ENCODE results near the gene ELMOD1.
"Not testable (repeated sequence)": the region's sequence is repeated elsewhere in the genome, so short reads cannot be mapped to it uniquely, and the experiment has no call there.

Gene ELMOD1

DNA sequence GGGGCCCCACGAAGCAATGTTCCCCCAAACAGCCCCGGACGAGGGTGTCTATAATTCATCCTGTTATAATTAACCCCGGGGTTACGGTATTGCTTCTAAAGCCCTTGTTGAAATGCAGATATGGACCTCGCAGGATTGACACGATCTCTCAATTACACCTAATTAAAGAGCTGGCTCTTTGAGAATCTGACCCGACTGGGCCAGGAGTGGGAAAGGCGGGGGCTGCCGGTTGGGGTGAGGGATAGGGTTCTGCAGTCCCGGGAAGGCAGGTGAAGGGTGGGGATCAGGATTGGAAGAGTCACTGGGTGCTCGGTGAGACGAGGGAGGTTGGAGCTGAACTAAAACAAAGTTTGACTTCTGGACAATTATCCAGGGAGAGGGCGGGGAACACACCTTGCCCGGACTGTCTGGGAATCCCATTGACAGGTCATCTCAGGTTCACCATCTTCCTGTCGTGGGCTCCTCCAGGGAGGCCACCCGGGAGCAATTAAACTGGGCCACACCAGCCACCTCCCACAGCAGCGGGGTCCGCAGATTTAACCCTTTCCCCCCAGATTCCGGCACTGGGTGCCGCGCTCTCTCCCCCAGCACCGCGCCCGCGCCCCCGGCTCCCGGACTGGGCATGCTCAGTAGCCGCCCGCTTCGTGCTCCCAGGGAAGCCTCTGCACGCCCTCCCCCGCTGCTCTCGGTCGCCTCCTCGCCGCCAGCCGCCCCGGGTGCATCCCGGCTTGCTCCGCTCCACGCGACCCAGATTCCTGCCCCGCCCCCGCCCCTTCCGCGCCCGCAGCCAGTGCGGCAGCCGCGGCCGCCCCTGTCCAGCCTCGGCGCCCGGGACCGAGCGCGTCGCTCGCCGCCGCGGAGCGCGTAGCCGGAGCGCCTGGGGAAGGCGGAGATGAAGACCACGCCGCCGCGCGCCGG, at the start of gene ELMOD1:
Gene ELMOD1 (plus strand): TSS at position 688 of the 918 bp plus-strand sequence. CDS start 27,043 bp downstream, outside the sequence.
- DNase-seq: peak; percentile 42 to 95 (median 70)
- intact Hi-C loops (cut with DNase I): no loop called here

DNA sequence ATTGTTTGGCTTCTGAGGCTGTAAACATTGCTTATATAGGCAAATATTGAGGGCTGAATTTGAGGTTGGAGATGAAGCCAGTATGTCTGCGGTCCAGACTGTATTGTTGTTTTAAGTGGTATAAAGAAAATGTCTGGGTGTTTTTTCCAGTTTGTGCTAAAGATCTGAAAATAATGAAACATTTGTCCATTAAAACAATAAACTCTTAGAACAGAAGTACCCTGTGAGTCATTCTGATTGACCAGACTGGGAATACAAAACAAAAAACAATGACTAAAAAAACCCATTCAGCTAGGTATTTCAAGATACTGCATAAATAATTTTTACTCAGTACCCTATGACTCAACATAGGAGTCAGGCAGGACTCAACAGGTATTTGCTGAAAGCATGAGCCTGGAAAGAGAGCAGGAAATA, 45.8 kb upstream of the ELMOD1 start:
- intact Hi-C loops (cut with DNase I): no loop called here
- no peak for DNase-seq

DNA sequence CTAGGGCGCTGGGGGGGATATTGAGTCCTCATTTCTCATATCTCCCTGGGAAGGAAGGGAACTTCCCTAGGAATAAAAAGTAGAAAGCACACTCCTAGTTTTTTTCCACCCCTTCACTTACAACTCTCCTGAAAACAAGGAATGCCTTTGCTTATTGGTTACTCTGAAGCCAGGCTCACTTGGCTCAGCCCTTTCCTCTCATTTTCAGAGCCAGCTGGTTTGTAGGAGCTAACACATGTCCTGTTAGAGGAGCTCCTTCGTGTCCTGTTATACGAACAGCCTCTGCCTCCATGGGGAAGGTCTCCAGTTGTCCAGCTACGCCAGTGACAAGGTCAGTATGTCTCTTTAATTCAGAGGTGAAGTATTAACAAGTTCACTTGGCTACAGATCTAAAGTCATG, 43.0 kb upstream of the ELMOD1 start:
- DNase-seq: no peak

DNA sequence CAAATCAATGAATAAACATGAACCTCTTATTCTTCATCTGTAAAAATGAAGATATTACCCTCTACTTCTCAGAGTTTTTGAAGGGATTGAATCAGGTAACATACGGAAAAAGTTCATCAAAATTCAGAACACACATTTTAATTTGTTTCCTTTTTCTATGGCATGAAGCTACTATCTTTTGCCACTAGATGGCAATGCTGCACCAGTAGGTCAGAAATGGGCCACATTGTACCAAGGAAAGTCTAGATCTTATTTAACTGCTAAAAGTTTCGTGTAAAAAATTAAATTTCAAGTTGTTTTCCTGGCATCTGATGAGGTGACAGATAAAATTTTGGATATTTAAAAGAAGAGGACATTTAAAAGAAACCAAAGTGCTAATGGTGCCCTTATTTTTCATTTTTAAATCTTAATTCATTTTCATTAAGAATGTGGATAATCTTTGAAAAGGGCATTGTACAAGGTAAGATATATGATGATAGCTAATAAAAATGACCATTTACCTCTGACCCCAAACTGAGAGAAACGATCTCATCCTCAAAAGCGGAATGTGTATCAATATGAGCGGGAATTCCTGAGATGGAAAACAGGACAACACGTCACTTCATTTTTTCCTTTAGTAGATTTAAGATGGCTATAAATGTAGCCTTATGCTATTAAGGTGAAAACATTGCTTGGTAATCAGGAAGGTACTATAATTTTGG, 41.5 kb upstream of the ELMOD1 start:
- peak in 1 of 10 donors; percentile 24 for DNase-seq
- intact Hi-C loops (cut with DNase I): loop anchor here (1.0 kb wide), 1 partner anchor 140 kb away; no protein-coding TSS in a partner anchor

More for the DNA sequence above, 43.0 kb upstream of the ELMOD1 start:
- intact Hi-C loops (cut with DNase I): no loop called here

DNA sequence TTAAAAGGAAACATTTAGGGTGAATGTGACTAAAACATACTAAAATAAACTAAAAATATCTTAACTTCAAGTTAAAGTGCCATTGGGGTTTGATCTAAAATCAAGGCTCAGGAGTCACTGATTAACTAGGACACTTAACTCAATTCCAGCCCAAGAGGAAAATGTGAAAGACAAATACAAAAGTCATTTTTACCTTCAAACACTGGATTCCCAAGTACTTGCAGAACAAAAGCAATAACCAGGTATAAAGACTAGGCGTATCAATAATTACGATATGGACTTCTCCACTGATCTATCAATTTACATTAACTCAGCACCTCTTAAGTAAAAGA, 41.0 kb upstream of the ELMOD1 start:
- intact Hi-C loops (cut with DNase I): loop anchor here (1.0 kb wide), 1 partner anchor 139 kb away; no protein-coding TSS in a partner anchor
- no peak for DNase-seq

DNA sequence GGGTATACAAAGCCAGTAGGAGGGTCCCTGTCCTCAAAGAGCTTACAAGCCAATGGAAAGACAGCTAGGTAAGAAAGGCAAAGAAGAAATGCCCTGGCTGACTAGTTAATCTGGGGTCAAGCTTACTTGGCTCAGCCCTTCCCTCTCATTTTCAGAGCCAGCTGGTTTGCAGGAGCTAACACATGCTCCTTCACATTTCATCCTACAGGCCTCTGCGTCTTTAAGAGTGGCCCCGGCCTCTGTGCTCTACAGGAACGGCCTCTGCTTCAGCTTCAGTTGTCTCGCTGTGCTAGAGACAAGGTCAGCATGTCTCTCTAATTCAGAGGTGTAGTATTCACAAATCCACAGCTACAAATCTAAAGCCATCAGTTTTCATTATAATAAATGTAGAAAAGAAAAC, 40.6 kb upstream of the ELMOD1 start:
- no peak for DNase-seq
- intact Hi-C loops (cut with DNase I): no loop called here

DNA sequence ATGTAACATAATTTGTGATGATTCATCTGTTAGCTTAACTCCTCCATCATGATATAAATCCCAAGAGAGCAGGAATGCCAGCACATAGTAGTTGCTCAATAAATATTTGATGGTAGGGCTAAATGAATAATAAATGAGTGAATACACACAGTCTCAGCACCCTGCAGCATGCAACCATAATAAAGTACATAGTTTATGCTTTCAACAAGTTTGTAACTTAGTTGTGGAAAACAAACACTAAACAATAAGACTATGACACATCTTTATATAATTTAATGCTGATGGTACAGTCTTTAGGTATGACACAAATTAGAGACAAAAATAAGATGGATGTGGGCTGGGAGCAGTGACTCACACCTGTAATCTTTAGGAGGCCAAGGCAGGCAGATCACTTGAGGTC, 29.3 kb upstream of the ELMOD1 start:
- intact Hi-C loops (cut with DNase I): loop anchor here (5.0 kb wide), 2 partner anchors 126 to 211 kb away; no protein-coding TSS in a partner anchor

DNA sequence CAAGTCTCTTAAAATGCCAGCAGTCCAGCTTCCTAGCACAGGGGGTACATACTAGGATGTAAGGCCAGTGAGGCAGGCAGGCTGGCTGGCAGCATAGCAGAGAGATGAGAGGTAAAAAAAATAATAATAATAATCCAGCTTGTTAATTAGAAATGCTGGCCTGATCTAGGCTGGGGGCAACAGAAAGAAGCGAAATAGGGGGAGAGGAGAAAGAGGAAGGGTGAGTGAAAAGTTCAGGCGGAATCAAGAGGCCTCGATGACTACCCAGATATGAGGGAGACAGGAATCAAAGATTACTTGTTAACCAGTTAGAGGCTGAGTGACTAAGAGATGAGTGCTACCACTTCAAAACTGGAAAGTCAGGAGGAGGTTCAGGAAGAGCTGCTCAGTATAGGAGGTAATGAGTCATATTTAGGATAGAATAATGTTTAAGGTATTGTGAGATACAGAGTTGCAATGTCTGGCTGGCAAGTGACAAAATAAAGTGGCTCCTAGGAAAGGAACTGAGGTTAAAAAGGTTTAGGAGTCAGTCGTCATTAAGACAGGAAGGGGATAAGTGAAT, 28.2 kb upstream of the ELMOD1 start:
- intact Hi-C loops (cut with DNase I): loop anchor here (5.0 kb wide), 2 partner anchors 125 to 210 kb away; no protein-coding TSS in a partner anchor

More for the DNA sequence above, 29.3 kb upstream of the ELMOD1 start:
- DNase-seq: no peak

DNA sequence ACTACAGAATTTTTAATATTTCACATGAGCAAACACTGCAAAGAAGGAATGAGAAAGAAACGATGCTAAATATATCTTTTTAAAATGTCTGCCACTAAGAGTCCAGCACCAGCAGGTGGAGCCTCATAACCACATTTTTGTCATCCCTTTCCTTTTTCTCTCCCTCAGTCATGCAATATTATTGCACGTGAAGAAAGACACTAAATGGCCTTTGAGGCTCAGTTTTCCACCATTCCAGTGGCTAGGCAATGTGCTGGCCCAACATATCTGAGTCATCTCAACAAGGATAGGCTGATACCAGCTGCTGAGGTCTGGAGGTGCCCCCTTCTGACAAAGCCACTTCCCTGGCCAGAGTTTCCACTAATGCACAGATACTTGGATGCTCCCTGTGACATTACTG, 27.2 kb upstream of the ELMOD1 start:
- peak in 1 of 10 donors; percentile 25 for DNase-seq
- intact Hi-C loops (cut with DNase I): loop anchor here (5.0 kb wide), 2 partner anchors 124 to 209 kb away; no protein-coding TSS in a partner anchor

More for the DNA sequence above, 28.2 kb upstream of the ELMOD1 start:
- no peak for DNase-seq

DNA sequence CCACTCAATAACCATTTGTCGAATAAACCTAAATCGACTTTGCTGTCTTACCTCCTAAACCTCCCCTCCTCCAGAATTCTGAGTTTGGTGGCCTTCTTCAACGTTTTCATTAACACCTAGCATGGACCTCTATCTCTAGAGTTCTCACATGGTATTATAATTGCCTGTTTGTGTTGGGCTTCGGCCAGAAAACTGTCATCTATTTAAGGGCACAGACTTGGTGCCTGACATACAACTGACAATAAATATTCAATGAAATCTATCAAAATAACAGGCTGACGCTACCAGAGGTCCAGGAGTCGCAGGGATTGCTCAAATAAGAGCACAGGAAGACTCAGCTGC, 26.1 kb upstream of the ELMOD1 start:
- DNase-seq: no peak
- intact Hi-C loops (cut with DNase I): loop anchor here (5.0 kb wide), 2 partner anchors 122 to 207 kb away; no protein-coding TSS in a partner anchor

DNA sequence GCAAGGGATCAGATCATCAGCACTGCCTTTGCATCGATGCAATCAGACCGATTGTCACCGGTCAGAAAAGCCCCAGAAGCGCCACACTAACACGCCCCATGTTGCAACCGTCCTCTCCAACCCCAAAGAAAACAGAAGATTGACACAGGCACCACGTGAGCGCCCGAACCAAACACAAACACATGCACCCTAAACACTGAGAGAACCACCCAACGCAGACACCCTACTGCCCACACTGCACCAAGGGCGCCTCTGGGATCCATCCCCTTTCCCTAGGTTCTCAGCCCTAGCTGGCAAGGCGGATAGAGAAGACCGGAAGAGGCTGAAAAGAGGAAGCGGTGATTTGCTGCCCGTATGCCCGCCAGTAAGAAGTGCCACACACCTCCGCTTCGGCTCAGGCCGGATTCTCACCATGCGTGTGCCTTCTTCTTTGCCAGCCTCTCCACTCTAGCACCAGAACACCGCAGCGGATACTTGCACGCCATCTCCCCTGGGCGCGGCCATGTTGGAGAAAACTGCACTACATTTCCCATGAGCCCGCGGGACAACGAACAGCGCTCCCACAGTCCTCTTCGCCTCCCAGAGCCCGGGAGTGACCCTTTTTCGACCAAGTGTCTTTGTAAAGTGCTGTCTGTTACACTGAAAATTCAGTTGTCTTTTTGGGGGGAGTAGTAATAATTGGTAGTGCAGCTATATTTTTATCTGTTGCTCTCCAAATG, 25.6 kb upstream of the ELMOD1 start, which contains the start of gene ALKBH8:
Gene ALKBH8 (minus strand): TSS at position 517 of the 719 bp plus-strand sequence. CDS start 4,842 bp downstream, outside the sequence.
- intact Hi-C loops (cut with DNase I): no loop called here
- DNase-seq: peak; percentile 75 to 97 (median 83)

DNA sequence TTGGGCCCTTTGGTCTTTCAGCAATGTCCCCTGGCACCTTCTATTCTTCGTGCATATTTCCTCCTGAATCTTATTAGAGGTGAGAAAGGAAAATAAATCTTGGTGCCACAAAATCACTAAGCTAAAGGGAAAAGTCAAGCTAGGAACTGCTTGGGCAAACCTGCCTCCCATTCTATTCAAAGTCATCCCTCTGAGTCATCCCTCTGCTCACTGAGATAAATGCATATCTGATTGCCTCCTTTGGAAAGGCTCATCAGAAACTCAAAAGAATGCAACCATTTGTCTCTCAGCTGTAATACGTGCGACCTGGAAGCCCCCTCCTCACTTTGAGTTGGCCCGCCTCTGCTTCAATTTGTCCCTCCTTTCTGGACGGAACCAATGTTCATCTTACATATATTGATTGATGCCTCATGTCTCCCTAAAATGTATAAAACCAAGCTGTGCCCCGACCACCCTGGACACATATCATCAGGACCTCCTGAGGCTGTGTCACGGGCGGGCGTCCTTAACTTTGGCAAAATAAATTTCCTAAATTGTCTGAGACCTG, 24.9 kb upstream of the ELMOD1 start:
- DNase-seq; intact Hi-C loops (cut with DNase I): not testable (repeated sequence)

DNA sequence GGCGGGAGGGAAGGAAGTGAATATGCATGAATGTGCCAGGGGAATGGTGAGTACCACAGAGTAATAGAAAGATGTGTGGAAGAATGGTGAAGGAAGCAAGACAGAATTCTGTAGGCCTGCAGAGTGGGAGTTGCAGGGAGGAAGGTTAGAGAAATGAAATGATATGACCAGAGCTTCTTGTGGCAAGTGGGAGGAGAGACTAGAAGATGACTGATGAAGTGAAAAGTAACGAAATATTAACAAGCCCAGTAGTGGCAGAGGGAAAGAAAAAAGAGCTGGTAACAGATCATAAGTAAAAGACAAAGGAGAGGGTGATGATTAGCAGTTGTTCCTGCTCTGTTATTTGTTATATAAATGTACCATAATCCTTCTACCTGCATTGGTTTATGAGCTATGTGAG, 24.4 kb upstream of the ELMOD1 start:
- intact Hi-C loops (cut with DNase I): no loop called here
- no peak for DNase-seq

DNA sequence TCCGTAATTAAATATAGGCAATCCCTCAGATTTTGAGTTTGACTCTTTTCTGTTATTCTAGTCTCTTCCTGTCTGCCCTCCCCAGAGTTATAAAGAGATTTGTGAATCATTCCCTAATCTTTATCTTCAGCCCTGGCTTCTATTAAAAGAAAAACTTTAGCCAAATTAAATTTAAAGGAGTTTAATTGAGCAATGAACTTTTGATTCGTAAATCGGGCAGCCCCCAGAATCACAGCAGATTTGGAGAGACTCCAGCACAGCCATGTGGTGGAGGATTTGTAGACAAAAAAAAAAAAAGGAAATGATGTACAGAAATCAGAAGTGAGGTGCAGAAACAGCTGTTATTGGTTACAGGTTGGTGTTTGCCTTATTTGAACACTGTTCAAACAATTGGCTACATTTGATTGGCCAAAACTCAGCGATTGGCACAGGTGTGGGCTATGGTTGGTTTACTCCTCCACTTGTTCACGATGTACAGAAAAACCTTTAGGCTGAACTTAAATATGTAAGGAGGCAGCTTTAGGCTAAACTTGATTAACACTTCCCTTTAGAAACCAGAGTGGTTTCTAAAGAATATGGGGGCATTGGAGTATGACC, 23.1 kb upstream of the ELMOD1 start:
- intact Hi-C loops (cut with DNase I): no loop called here
- DNase-seq: no peak

DNA sequence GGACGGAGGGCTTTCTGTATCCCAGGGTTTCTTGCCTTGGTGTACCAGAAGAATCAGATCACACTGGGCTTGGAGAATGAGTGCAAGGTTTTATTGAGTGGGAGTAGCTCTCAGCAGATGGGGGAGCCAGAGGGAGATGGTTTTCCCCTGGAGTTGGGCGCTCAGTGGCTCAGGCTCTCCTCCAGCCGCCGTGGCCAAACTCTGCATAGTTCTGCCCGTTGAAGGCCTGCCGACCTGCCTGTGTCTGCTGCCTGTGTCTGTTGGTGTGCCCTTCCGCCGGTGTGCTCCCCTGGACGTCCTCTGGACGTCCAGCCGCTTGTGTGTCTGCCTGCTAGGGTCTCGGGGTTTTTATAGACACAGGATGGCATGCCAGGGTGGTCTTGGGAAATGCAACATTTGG, 20.9 kb upstream of the ELMOD1 start:
- intact Hi-C loops (cut with DNase I): no loop called here
- peak in 1 of 10 donors; percentile 40 for DNase-seq

DNA sequence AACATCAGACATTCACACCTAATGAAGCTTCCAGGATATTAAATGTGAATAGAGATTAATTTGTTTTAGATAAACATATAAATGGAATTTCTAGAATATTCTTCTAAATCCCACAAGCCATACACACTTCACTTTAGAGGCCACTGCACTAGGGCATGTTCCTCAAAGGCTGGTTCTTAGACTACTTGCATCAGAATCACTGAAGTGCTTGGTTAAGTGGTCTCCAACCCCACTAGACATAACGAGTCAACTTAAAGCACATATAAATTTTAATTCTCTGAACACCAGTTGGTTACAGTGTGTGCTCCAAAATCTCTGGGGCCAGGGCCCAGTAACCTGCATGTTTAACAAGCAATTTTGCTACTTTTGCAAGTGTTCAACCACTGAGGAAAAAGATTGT, 17.5 kb upstream of the ELMOD1 start:
- intact Hi-C loops (cut with DNase I): no loop called here
- no peak for DNase-seq

DNA sequence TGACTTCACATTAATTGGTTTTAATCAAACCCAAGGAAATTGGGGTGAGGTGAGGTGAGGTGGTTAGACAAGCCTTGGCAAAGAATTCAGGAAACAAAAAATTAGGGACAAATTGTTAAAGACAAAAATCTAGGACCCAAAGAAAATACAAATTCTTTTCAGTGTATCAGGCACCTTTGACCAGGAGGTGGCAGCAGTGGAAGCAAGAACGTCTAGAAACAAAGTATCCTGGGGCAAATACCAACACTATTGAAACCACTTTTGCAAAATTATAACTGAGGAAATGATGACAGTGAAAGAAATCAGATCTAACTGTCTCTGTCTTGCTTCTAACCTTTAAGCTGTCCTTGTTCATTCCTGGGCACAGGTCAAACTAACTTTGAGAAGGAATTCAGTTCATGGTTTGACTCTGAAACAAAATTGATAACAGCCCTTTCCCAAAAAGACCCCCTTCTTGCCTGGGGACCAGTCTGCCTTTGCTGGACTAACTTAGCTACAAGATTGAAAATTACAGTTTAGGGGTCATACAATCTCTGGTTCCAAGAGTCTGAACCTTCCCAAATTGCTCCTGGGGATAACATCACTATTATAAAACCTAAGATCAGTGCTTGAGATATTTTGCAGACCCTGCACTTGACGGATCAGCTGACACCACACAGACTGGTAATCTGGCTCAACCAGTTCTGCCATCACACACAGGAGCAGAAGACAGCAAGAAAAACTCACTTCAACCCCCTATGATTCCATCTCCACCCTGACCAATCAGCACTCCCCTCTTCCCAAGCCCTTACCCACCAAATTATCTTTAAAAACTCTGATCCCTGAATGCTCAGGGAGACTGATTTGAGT, 14.2 kb upstream of the ELMOD1 start:
- intact Hi-C loops (cut with DNase I): loop anchor here (1.0 to 2.0 kb wide), 2 partner anchors 113 to 194 kb away; no protein-coding TSS in a partner anchor
- peak in 5 of 10 donors; percentile 53 to 88 (median 60) for DNase-seq

DNA sequence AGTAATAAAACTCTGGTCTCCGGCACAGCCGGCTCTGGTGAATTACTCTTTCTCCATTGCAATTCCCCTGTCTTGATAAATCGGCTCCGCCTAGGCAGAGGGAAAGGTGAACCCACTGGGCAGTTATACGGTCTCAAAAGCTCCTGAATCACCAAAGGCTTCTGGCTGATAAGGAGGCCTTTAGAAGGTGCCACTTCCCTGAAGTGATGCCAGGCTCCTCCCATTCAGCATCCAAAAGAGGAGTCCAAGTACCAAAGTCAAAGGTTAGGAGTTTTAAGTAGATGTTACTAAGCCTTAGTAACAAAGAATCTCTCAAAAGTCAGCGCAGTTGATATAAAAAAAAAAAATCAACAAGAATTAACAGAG, 13.6 kb upstream of the ELMOD1 start:
- intact Hi-C loops (cut with DNase I): loop anchor here (2.0 kb wide), 1 partner anchor 193 kb away; no protein-coding TSS in a partner anchor
- no peak for DNase-seq
